A549 (cell line): ENCODE measurements around the gene DIAPH2. TPM values are rescaled to one million over a fixed set of nuclear protein-coding genes. Genes with fewer than 3 reads are reported as not detected.

Experiments
- ATAC-seq, 2 experiments: fragments of 200-7000 bp in 1 of 2; fragments of >200 bp in 1 of 2; cut with Nextera tagmentation in 1 of 2; cut with Tn5 transposase in 1 of 2; 3 replicates each; pipeline versions ENCODE4 v1.8.0 to v1.9.1; 2018 to 2020; ENCODE audit warnings: mild to moderate bottlenecking in 1 of 2, moderate library complexity in 1 of 2
- CTCF ChIA-PET: fragments of 300-600 bp; sonication (Branson Sonifier 250); formaldehyde crosslinking; extraction: SDS; loops from one replicate; lab custom pipeline; 2021; ENCODE audit warnings: antibody characterized with exemption, inconsistent platforms; lab: Yijun Ruan, JAX
- POLR2A ChIA-PET: fragments of 350-600 bp; formaldehyde crosslinking; extraction: SDS; loops from one replicate; lab custom pipeline; 2021; ENCODE audit warnings: antibody characterized with exemption, inconsistent platforms; lab: Yijun Ruan, JAX
- DNase-seq, 2 experiments: peaks; one replicate each; pipeline versions ENCODE4 v3.0.0 to v3.0.0-alpha.2; 2011 to 2016; ENCODE audit warnings: low read depth in 1 of 2, low spot score in 1 of 2
- FAIRE-seq: peaks from 2 replicates; lab custom pipeline; 2011; peaks lifted over from hg19 to GRCh38; lab: Jason Lieb, UNC
- H3K27ac ChIP-seq, 2 experiments: fragments of >200 bp; sonication (Bioruptor Twin); formaldehyde crosslinking; 3 replicates each; pipeline ENCODE4 v1.5.1; 2016 to 2017
- H3K4me1 ChIP-seq: fragments of >200 bp; sonication (Bioruptor Twin); formaldehyde crosslinking; 3 replicates; pipeline ENCODE4 v1.6.1; 2016
- H3K4me2 ChIP-seq: fragments of >200 bp; sonication (Bioruptor Twin); formaldehyde crosslinking; 3 replicates; pipeline ENCODE4 v1.6.1; 2016
- H3K4me3 ChIP-seq: fragments of >200 bp; sonication (Bioruptor Twin); formaldehyde crosslinking; 3 replicates; pipeline ENCODE4 v1.5.1; 2016
- H3K9me3 ChIP-seq: fragments of >200 bp; sonication (Bioruptor Twin); formaldehyde crosslinking; 3 replicates; pipeline ENCODE4 v1.6.1; 2016
- ATOH8 ChIP-seq: fragments of 250-450 bp; sonication (Bioruptor Pico); IDR thresholded peaks from 2 replicates; pipeline ENCODE4 v1.5.0; 2020; ENCODE audit warnings: low read depth, mild to moderate bottlenecking, moderate library complexity
- BHLHE40 ChIP-seq: IDR thresholded peaks from 2 replicates; pipeline ENCODE4 v1.6.1; 2012; ENCODE audit warnings: low read depth, low read length, inconsistent platforms
- CEBPB ChIP-seq, 2 experiments: fragments of >200 bp in 1 of 2; sonication (Bioruptor Twin) in 1 of 2; formaldehyde crosslinking in 1 of 2; IDR thresholded peaks; 2 replicates each; pipeline ENCODE4 v1.6.1; 2012 to 2016
- CHD2 ChIP-seq: fragments of 150-350 bp; IDR thresholded peaks from 2 replicates; pipeline ENCODE4 v1.6.1; 2014; ENCODE audit warnings: low read length; ENCODE audit not compliant: partially characterized antibody
- CTCF ChIP-seq: fragments of >200 bp; sonication (Bioruptor Twin); formaldehyde crosslinking; IDR thresholded peaks from 3 replicates; pipeline ENCODE4 v1.5.1; 2016
- EP300 ChIP-seq, 2 experiments: fragments of >200 bp; sonication (Bioruptor Twin); formaldehyde crosslinking; IDR thresholded peaks; 2 replicates in 1 of 2; 3 replicates in 1 of 2; pipeline ENCODE4 v1.6.1; 2016 to 2017
- GATA3 ChIP-seq: IDR thresholded peaks from 2 replicates; pipeline ENCODE4 v1.6.1; 2012; ENCODE audit warnings: borderline replicate concordance
- HES2 ChIP-seq: fragments of >200 bp; sonication (Bioruptor Twin); formaldehyde crosslinking; IDR thresholded peaks from 2 replicates; pipeline ENCODE4 v1.6.1; 2016
- HEYL ChIP-seq: fragments of 250-450 bp; sonication (Bioruptor Pico); IDR thresholded peaks from 2 replicates; pipeline ENCODE4 v1.8.0; 2021; ENCODE audit warnings: mild to moderate bottlenecking, moderate library complexity
- HMGXB4 ChIP-seq: fragments of 250-450 bp; sonication (Bioruptor Pico); IDR thresholded peaks from 2 replicates; pipeline ENCODE4 v1.5.0; 2021; ENCODE audit warnings: mild to moderate bottlenecking, moderate library complexity, borderline replicate concordance
- HOXA7 ChIP-seq: fragments of 250-450 bp; sonication (Bioruptor Pico); IDR thresholded peaks from 2 replicates; pipeline ENCODE4 v1.5.0; 2020; ENCODE audit warnings: mild to moderate bottlenecking, moderate library complexity
- HOXB13 ChIP-seq: fragments of 250-450 bp; sonication (Bioruptor Pico); IDR thresholded peaks from 2 replicates; pipeline ENCODE4 v1.5.0; 2020; ENCODE audit warnings: low read depth, mild to moderate bottlenecking, moderate library complexity
- HOXB5 ChIP-seq: fragments of 250-450 bp; sonication (Bioruptor Pico); IDR thresholded peaks from 2 replicates; pipeline ENCODE4 v1.5.0; 2020; ENCODE audit warnings: mild to moderate bottlenecking, moderate library complexity
- JUN ChIP-seq, 2 experiments: fragments of >200 bp; sonication (Bioruptor Twin); formaldehyde crosslinking; IDR thresholded peaks; 2 replicates in 1 of 2; 3 replicates in 1 of 2; pipeline ENCODE4 v1.6.1; 2016 to 2017
- JUNB ChIP-seq: fragments of >200 bp; sonication (Bioruptor Twin); formaldehyde crosslinking; IDR thresholded peaks from 2 replicates; pipeline ENCODE4 v1.6.1; 2016
- MAX ChIP-seq: IDR thresholded peaks from 2 replicates; pipeline ENCODE4 v1.6.1; 2012
- MAZ ChIP-seq: fragments of 150-350 bp; IDR thresholded peaks from 2 replicates; pipeline ENCODE4 v1.6.1; 2014; ENCODE audit warnings: antibody characterized with exemption, low read depth, low read length, borderline replicate concordance
- NFE2L2 ChIP-seq: fragments of 150-350 bp; conservative IDR thresholded peaks from 2 replicates; pipeline ENCODE4 v1.6.1; 2014; ENCODE audit warnings: low read length
- NPAS2 ChIP-seq: fragments of 250-450 bp; sonication (Bioruptor Pico); IDR thresholded peaks from 2 replicates; pipeline ENCODE4 v1.8.0; 2022; ENCODE audit warnings: mild to moderate bottlenecking, moderate library complexity, borderline replicate concordance
- NR3C1 ChIP-seq: fragments of >200 bp; sonication (Bioruptor Twin); formaldehyde crosslinking; IDR thresholded peaks from 3 replicates; pipeline ENCODE4 v1.6.1; 2017
- PHF8 ChIP-seq: fragments of 200-600 bp; sonication (generic); IDR thresholded peaks from 2 replicates; pipeline ENCODE4 v1.6.1; 2016; ENCODE audit warnings: low read depth, mild to moderate bottlenecking, antibody characterized with exemption, moderate library complexity, borderline replicate concordance
- POLR2AphosphoS2 ChIP-seq: conservative IDR thresholded peaks from 2 replicates; pipeline ENCODE4 v1.6.1; 2012; ENCODE audit warnings: low read length, improper control_type of control experiment, inconsistent platforms
- RARB ChIP-seq: fragments of 250-450 bp; sonication (Bioruptor Pico); IDR thresholded peaks from 2 replicates; pipeline ENCODE4 v1.8.0; 2021; ENCODE audit warnings: mild to moderate bottlenecking, moderate library complexity
- RFX5 ChIP-seq: fragments of 450-650 bp; IDR thresholded peaks from 2 replicates; pipeline ENCODE4 v1.7.1; 2014; ENCODE audit warnings: antibody characterized with exemption, mild to moderate bottlenecking, moderate library complexity
- RNF2 ChIP-seq: fragments of 200-600 bp; sonication (generic); IDR thresholded peaks from 2 replicates; pipeline ENCODE4 v1.6.1; 2016; ENCODE audit warnings: low read depth, mild to moderate bottlenecking, antibody characterized with exemption, moderate library complexity, borderline replicate concordance
- SMC3 ChIP-seq: fragments of >200 bp; sonication (Bioruptor Twin); formaldehyde crosslinking; IDR thresholded peaks from 3 replicates; pipeline ENCODE4 v1.6.1; 2018; ENCODE audit warnings: inconsistent platforms
- SREBF2 ChIP-seq: fragments of 450-650 bp; IDR thresholded peaks from 2 replicates; pipeline ENCODE4 v1.6.1; 2014; ENCODE audit warnings: mild to moderate bottlenecking, moderate library complexity
- TFCP2L1 ChIP-seq: fragments of 250-450 bp; sonication (Bioruptor Pico); IDR thresholded peaks from 2 replicates; pipeline ENCODE4 v1.5.0; 2021; ENCODE audit warnings: mild to moderate bottlenecking
- ZC3H11A ChIP-seq: fragments of 450-650 bp; IDR thresholded peaks from 2 replicates; pipeline ENCODE4 v1.6.1; 2014; ENCODE audit warnings: antibody characterized with exemption, mild to moderate bottlenecking
- WGBS: methylation state at CpG from one replicate; pipeline ENCODE4 v1.1.6; 2017; ENCODE audit errors: missing lambda C conversion rate; 5-methylcytosine and 5-hydroxymethylcytosine counted together
- polyA plus RNA-seq, 4 experiments: library from polyadenylated mRNA; depleted of rRNA in 3 of 4; stranded (reverse); fragments of >200 nt; fragmentation: RNase III in 1 of 4; extraction: RNeasy Plus Mini Kit Qiagen cat#74134 plus additional on column Dnase treatment in 1 of 4; gene quantifications; 2 replicates in 3 of 4; 3 replicates in 1 of 4; pipeline ENCODE4 v1.2.3, GENCODE V29; 2011 to 2017

The DIAPH2 gene
- polyA plus RNA-seq, 2 of the 4 experiments (the other 2 are of a cell fraction), result 3.7 to 10.0 TPM

GRCh38 chrX:97266406-97267121, 581.9 kb downstream of the DIAPH2 start:
- CTCF ChIA-PET, result interaction anchor here (1.1 kb wide), 1 partner anchor 11 kb away, joined by 3 read pairs; no protein-coding TSS in a partner anchor
- POLR2A ChIA-PET, result no interaction called here
- Histone ChIP-seq H3K4me1 (no peaks in the 10 kb centered on the region), H3K4me2 (no peak overlapping the region), H3K27ac (no peak overlapping the region), H3K9me3 (no peaks in the 10 kb centered on the region), H3K4me3 (no peak overlapping the region)
- DNase-seq (no peak), ATAC-seq (no peak), FAIRE-seq (no peak)
- no peak for TF ChIP-seq POLR2AphosphoS2
- TF ChIP-seq ZC3H11A, result no peak
- WGBS, result 95% methylated on average over 2 of the region's 2 CpGs

- CTCF ChIA-PET, result no interaction called here
- WGBS, result 82% methylated on average over 4 of the region's 4 CpGs
- Histone ChIP-seq H3K4me3 (no peak overlapping the region), H3K27ac (no peak overlapping the region), H3K4me2 (no peak overlapping the region), H3K4me1 (no peaks in the 10 kb centered on the region), H3K9me3 (no peaks in the 10 kb centered on the region)
- no peak for DNase-seq
- POLR2A ChIA-PET, result no interaction called here
- no peak for FAIRE-seq
- ATAC-seq, result no peak
- TF ChIP-seq HES2 (no peak), HMGXB4 (CRISPR knock-in tag) (no peak), RARB (no peak), JUNB (no peak), RNF2 (no peak), NFE2L2 (no peak), CHD2 (no peak), BHLHE40 (no peak), CEBPB (IDR thresholded peaks at IDR 0.05) (no peak), SMC3 (no peak), JUN (IDR thresholded peaks at IDR 0.05) (no peak), NPAS2 (CRISPR knock-in tag) (no peak), MAX (no peak), EP300 (IDR thresholded peaks at IDR 0.05) (no peak), HOXB13 (CRISPR knock-in tag) (no peak), HEYL (CRISPR knock-in tag) (no peak), NR3C1 (no peak), GATA3 (no peak)
Measured at GRCh38 chrX:97267396-97268181, 582.9 kb downstream of the DIAPH2 start.

GRCh38 chrX:97268182-97268680, 583.6 kb downstream of the DIAPH2 start:
- Histone ChIP-seq H3K27ac (no peak overlapping the region), H3K9me3 (no peaks in the 10 kb centered on the region), H3K4me3 (no peak overlapping the region), H3K4me2 (no peak overlapping the region), H3K4me1 (no peaks in the 10 kb centered on the region)
- WGBS, result 62% methylated on average over 2 of the region's 2 CpGs
- ChIA-PET POLR2A (no interaction called here), CTCF (no interaction called here)
- ATAC-seq (no peak), FAIRE-seq (no peak), DNase-seq (no peak)
- no peak for TF ChIP-seq HOXB5 (CRISPR knock-in tag)
- TF ChIP-seq SMC3, result no peak
- no peak for TF ChIP-seq HES2
- TF ChIP-seq MAZ, result no peak
- no peak for TF ChIP-seq HOXA7 (CRISPR knock-in tag)
- no peak for TF ChIP-seq SREBF2
- TF ChIP-seq ATOH8 (CRISPR knock-in tag), result no peak
- TF ChIP-seq CTCF, result no peak
- TF ChIP-seq POLR2AphosphoS2, result no peak
- no peak for TF ChIP-seq TFCP2L1 (CRISPR knock-in tag)
- no peak for TF ChIP-seq RFX5
- no peak for TF ChIP-seq PHF8
- TF ChIP-seq RARB, result no peak
